Measurements from ENCODE around the gene ACTN4.

GRCh38 chr19:38649305-38650171 lies 2.1 kb downstream of the ACTN4 start:
- no peak for TF ChIP-seq EZH2 (IDR thresholded peaks at IDR 0.05)
- no peak for TF ChIP-seq FOXP2 (optimal IDR thresholded peaks at IDR 0.05; ENCODE audit: control extremely low read depth, extremely low read length, insufficient read depth)

Measured in SK-N-MC (cell line).